Neural cell (in vitro differentiated cells): Measurements from ENCODE around the gene LCP2. TPM values are rescaled to one million over a fixed set of nuclear protein-coding genes. Genes with fewer than 3 reads are reported as not detected.

Experiments
- H2AFZ ChIP-seq: fragments of 200-600, 300-800 bp; sonication (generic), shearing (Covaris generic); 2 replicates; pipeline ENCODE4 v1.6.0; 2014; ENCODE audit warnings: low read depth, mild to moderate bottlenecking, antibody characterized with exemption, low read length, moderate library complexity
- H3F3A ChIP-seq: fragments of 200-600 bp; shearing (Covaris generic); 2 replicates; pipeline ENCODE4 v1.6.1; 2016; ENCODE audit warnings: mild to moderate bottlenecking, moderate library complexity, mixed read lengths, antibody characterized with exemption, low read length; ENCODE audit not compliant: insufficient read depth, poor library complexity, severe bottlenecking
- H3K27ac ChIP-seq: fragments of 200-600, 300-800 bp; sonication (generic), shearing (Covaris generic); 2 replicates; pipeline ENCODE4 v1.5.1; 2014; ENCODE audit warnings: mild to moderate bottlenecking, low read length, moderate library complexity
- H3K27me3 ChIP-seq: fragments of 300-800, 200-600 bp; sonication (generic), shearing (Covaris generic); 2 replicates; pipeline ENCODE4 v1.6.0; 2014; ENCODE audit warnings: mild to moderate bottlenecking, low read depth, low read length, moderate library complexity; ENCODE audit not compliant: insufficient read depth
- H3K36me3 ChIP-seq: fragments of 300-800, 200-600 bp; sonication (generic), shearing (Covaris generic); 2 replicates; pipeline ENCODE4 v1.5.1; 2014; ENCODE audit warnings: mild to moderate bottlenecking, antibody characterized with exemption, low read length, moderate library complexity; ENCODE audit not compliant: insufficient read depth
- H3K4me2 ChIP-seq: fragments of 300-800, 200-600 bp; sonication (generic), shearing (Covaris generic); 2 replicates; pipeline ENCODE4 v1.6.0; 2014; ENCODE audit warnings: mild to moderate bottlenecking, low read length
- H3K4me3 ChIP-seq: fragments of 300-800, 200-600 bp; sonication (generic), shearing (Covaris generic); 2 replicates; pipeline ENCODE4 v1.5.1; 2014; ENCODE audit warnings: mild to moderate bottlenecking, low read length, moderate library complexity
- H3K79me2 ChIP-seq: fragments of 200-600 bp; shearing (Covaris generic); replicated peaks from 2 replicates; pipeline ENCODE4 v1.6.0; 2014; ENCODE audit warnings: mild to moderate bottlenecking, low read length, moderate library complexity; ENCODE audit not compliant: insufficient read depth
- H3K9ac ChIP-seq: fragments of 300-800, 200-600 bp; sonication (generic), shearing (Covaris generic); 2 replicates; pipeline ENCODE4 v1.6.1; 2016; ENCODE audit warnings: mild to moderate bottlenecking, low read length, mixed read lengths
- H3K9me2 ChIP-seq: fragments of 200-600 bp; shearing (Covaris generic); 2 replicates; pipeline ENCODE4 v1.6.1; 2016; ENCODE audit warnings: mild to moderate bottlenecking, low read length, mixed read lengths; ENCODE audit not compliant: insufficient read depth
- H3K9me3 ChIP-seq: fragments of 200-600, 300-800 bp; sonication (generic), shearing (Covaris generic); 2 replicates; pipeline ENCODE4 v1.6.1; 2016; ENCODE audit warnings: mild to moderate bottlenecking, mixed run types, low read length, moderate library complexity, mixed read lengths
- H4K20me1 ChIP-seq: fragments of 200-600 bp; shearing (Covaris generic); 2 replicates; pipeline ENCODE4 v1.6.1; 2016; ENCODE audit warnings: mild to moderate bottlenecking, mixed run types; ENCODE audit not compliant: insufficient read depth
- EP300 ChIP-seq: fragments of 450-650 bp; conservative IDR thresholded peaks from 2 replicates; pipeline ENCODE4 v1.6.1; 2014; ENCODE audit warnings: antibody characterized with exemption, mild to moderate bottlenecking, moderate library complexity; ENCODE audit not compliant: poor library complexity, severe bottlenecking
- EZH2 ChIP-seq: fragments of 200-600, 300-800 bp; shearing (Covaris generic), sonication (generic); IDR thresholded peaks from 2 replicates; pipeline ENCODE4 v1.6.1; 2014; ENCODE audit warnings: antibody characterized with exemption, low read length, borderline replicate concordance, mild to moderate bottlenecking; ENCODE audit not compliant: insufficient read depth, poor library complexity, severe bottlenecking
- MXI1 ChIP-seq: fragments of 450-650 bp; conservative IDR thresholded peaks from 2 replicates; pipeline ENCODE4 v1.6.1; 2014; ENCODE audit warnings: antibody characterized with exemption, mild to moderate bottlenecking; ENCODE audit not compliant: poor library complexity, severe bottlenecking
- POLR2AphosphoS5 ChIP-seq: IDR thresholded peaks from 2 replicates; pipeline ENCODE4 v1.6.1; 2012
- RAD21 ChIP-seq: fragments of 450-650 bp; conservative IDR thresholded peaks from 2 replicates; pipeline ENCODE4 v1.6.1; 2014; ENCODE audit warnings: antibody characterized with exemption, mild to moderate bottlenecking, moderate library complexity
- REST ChIP-seq: IDR thresholded peaks from 2 replicates; pipeline ENCODE4 v1.6.1; 2012; ENCODE audit warnings: borderline replicate concordance
- SMC3 ChIP-seq: fragments of 450-650 bp; conservative IDR thresholded peaks from 2 replicates; pipeline ENCODE4 v1.6.1; 2014; ENCODE audit warnings: antibody characterized with exemption, mild to moderate bottlenecking, moderate library complexity; ENCODE audit not compliant: poor library complexity
- TAF1 ChIP-seq: IDR thresholded peaks from 2 replicates; pipeline ENCODE4 v1.6.1; 2012; ENCODE audit warnings: low read depth
- polyA plus RNA-seq: library from polyadenylated mRNA; depleted of rRNA; stranded (reverse); fragments of >200 nt; gene quantifications from 2 replicates; pipeline ENCODE4 v1.2.3, GENCODE V29; 2014
- TF ChIP-seq, protein P1 (sequence below): fragments of 450-650 bp; IDR thresholded peaks from 2 replicates; pipeline ENCODE4 v1.5.1; 2014; ENCODE audit warnings: antibody characterized with exemption, mild to moderate bottlenecking, moderate library complexity; ENCODE audit not compliant: poor library complexity, severe bottlenecking

LCP2 gene
- polyA plus RNA-seq, 1 donor from 2014 or later: not detected

DNA sequence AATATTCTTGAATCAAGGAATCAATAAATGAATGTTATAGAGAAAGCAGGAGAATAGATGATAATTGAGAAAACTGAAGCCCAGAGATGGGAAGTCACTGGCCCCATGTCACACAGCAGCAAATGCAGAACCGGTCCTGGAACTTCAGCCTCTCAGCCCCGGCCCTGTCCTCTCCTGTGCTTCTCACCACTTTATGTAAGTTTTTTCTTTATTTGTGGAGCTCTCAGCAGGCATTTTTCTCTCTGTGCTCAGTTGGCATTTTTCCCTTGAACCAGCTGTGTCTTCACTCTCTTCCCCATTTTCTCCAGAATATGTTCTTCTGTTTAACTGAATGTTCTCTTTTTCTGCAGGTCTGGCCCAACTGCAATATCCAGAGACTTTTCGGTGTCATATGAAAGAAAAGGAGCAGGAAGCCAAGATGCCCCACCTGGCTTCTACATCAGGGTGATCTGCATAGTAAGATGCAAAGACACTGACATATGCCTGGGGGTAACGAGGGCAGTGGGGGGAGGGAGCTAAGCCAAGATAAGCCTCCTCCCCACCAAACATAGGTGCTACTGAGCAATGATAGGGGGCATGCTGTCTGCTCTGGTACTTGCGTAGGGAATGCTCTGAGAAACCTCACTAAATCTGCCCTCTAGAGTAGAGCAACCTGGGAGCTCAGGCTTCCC is 12.8 kb upstream of the LCP2 start:
- Histone ChIP-seq H3K9me2 (no peaks in the 10 kb centered on the region), H4K20me1 (no peaks in the 10 kb centered on the region), H3K27me3 (no peaks in the 10 kb centered on the region), H3K4me2 (no peak overlapping the region), H3F3A (no peaks in the 10 kb centered on the region), H3K27ac (no peak overlapping the region), H2AFZ (no peak overlapping the region), H3K9ac (no peak overlapping the region), H3K9me3 (no peaks in the 10 kb centered on the region), H3K4me3 (no peak overlapping the region), H3K36me3 (no peaks in the 10 kb centered on the region), H3K79me2 (no peaks in the 10 kb centered on the region)
- TF ChIP-seq EZH2 (no peak), MXI1 (no peak), POLR2AphosphoS5 (no peak), REST (no peak), TAF1 (no peak), EP300 (no peak), RAD21 (no peak), SMC3 (no peak)
- TF ChIP-seq, protein P1, sequence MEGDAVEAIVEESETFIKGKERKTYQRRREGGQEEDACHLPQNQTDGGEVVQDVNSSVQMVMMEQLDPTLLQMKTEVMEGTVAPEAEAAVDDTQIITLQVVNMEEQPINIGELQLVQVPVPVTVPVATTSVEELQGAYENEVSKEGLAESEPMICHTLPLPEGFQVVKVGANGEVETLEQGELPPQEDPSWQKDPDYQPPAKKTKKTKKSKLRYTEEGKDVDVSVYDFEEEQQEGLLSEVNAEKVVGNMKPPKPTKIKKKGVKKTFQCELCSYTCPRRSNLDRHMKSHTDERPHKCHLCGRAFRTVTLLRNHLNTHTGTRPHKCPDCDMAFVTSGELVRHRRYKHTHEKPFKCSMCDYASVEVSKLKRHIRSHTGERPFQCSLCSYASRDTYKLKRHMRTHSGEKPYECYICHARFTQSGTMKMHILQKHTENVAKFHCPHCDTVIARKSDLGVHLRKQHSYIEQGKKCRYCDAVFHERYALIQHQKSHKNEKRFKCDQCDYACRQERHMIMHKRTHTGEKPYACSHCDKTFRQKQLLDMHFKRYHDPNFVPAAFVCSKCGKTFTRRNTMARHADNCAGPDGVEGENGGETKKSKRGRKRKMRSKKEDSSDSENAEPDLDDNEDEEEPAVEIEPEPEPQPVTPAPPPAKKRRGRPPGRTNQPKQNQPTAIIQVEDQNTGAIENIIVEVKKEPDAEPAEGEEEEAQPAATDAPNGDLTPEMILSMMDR: no peak

DNA sequence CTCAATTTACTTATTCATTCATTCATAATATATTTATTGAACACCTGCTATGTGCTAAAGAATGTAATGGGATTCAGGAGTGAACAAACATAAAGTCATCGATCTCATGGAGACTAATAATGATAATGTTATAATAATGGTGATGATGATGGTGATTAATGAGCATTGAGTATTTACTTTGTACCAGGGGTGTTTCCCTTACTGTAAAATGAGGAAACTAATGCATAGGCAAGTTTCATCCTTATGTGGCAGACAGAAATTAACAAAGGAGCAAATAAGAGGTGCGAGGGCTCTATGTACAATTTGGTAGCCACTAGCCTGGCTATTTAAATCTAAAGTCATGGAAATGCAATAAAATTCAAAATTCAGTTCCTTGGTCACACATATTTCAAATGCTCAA is 11.1 kb upstream of the LCP2 start:
- Histone ChIP-seq H3K27me3 (no peaks in the 10 kb centered on the region), H3K9me2 (no peaks in the 10 kb centered on the region), H3K9me3 (no peaks in the 10 kb centered on the region), H3K4me3 (no peak overlapping the region), H3K79me2 (no peaks in the 10 kb centered on the region), H3K27ac (no peak overlapping the region), H3K36me3 (no peaks in the 10 kb centered on the region), H3K9ac (no peak overlapping the region), H4K20me1 (no peaks in the 10 kb centered on the region), H3K4me2 (no peak overlapping the region), H2AFZ (no peak overlapping the region), H3F3A (no peaks in the 10 kb centered on the region)
- TF ChIP-seq RAD21: no peak
- no peak for TF ChIP-seq MXI1
